ENCODE results near the gene NCLN. TPM values are rescaled to one million over a fixed set of nuclear protein-coding genes. Genes with fewer than 3 reads are reported as not detected.

NCLN gene
- total RNA-seq, 1 donor from 2014 or later, result 12.2 TPM

GRCh38 chr19:3254520-3254919, 68.8 kb downstream of the NCLN start:
- Mint-ChIP-seq H3K9me3 (peaks cover 6% of the 10 kb centered on the region), H3K27me3 (ENCODE audit: insufficient read depth, low read depth) (no peaks in the 10 kb centered on the region), H3K4me1 (no peaks in the 10 kb centered on the region), H3K36me3 (peaks cover 15% of the 10 kb centered on the region), H3K4me3 (no peak overlapping the region), H3K27ac (no peak overlapping the region)
- DNase-seq (ENCODE audit: low spot score), result no peak
- no peak overlapping the region for H3K9ac ChIP-seq
- no peaks in the 10 kb centered on the region for H3K79me2 ChIP-seq (ENCODE audit: low read depth)
- H3K4me3 ChIP-seq, result no peak overlapping the region
- H4K20me1 ChIP-seq (ENCODE audit: low read depth), result peaks cover 11% of the 10 kb centered on the region
- no peak overlapping the region for H2AFZ ChIP-seq (replicated peaks)
- H3F3A ChIP-seq (ENCODE audit: low read depth), result no peaks in the 10 kb centered on the region
- H3K27me3 ChIP-seq, result no peaks in the 10 kb centered on the region
- H3K9me3 ChIP-seq (ENCODE audit: low read depth), result no peaks in the 10 kb centered on the region
- no peaks in the 10 kb centered on the region for H3K36me3 ChIP-seq
- TF ChIP-seq CTCF (IDR thresholded peaks at IDR 0.05) (no peak), EZH2 (IDR thresholded peaks at IDR 0.05) (no peak), EZH2phosphoT487 (IDR thresholded peaks at IDR 0.05) (no peak)
- no peaks in the 10 kb centered on the region for H3K4me1 ChIP-seq
- H3K4me2 ChIP-seq, result no peak overlapping the region
- no peak overlapping the region for H3K27ac ChIP-seq

- no peak for TF ChIP-seq CTCF (IDR thresholded peaks at IDR 0.05)
- no peak for TF ChIP-seq EZH2phosphoT487 (IDR thresholded peaks at IDR 0.05)
- TF ChIP-seq EZH2 (IDR thresholded peaks at IDR 0.05), result no peak
- peaks cover 9% of the 10 kb centered on the region for H4K20me1 ChIP-seq (ENCODE audit: low read depth)
- H3K4me3 Mint-ChIP-seq, result no peak overlapping the region
- no peaks in the 10 kb centered on the region for H3K4me1 ChIP-seq
- H3K4me3 ChIP-seq, result no peak overlapping the region
- no peaks in the 10 kb centered on the region for H3F3A ChIP-seq (ENCODE audit: low read depth)
- no peak overlapping the region for H3K27ac ChIP-seq
- H2AFZ ChIP-seq (replicated peaks), result no peak overlapping the region
- no peaks in the 10 kb centered on the region for H3K27me3 Mint-ChIP-seq (ENCODE audit: insufficient read depth, low read depth)
- no peaks in the 10 kb centered on the region for H3K27me3 ChIP-seq
- no peaks in the 10 kb centered on the region for H3K36me3 ChIP-seq
- no peaks in the 10 kb centered on the region for H3K79me2 ChIP-seq (ENCODE audit: low read depth)
- no peaks in the 10 kb centered on the region for H3K9me3 ChIP-seq (ENCODE audit: low read depth)
- H3K4me1 Mint-ChIP-seq, result no peaks in the 10 kb centered on the region
- H3K27ac Mint-ChIP-seq, result no peak overlapping the region
- peaks cover 11% of the 10 kb centered on the region for H3K36me3 Mint-ChIP-seq
- no peak overlapping the region for H3K9ac ChIP-seq
- no peak overlapping the region for H3K4me2 ChIP-seq
- DNase-seq (ENCODE audit: low spot score), result no peak
- H3K9me3 Mint-ChIP-seq, result peaks cover 3% of the 10 kb centered on the region
These were observed 71.3 kb downstream of the NCLN start for GRCh38 chr19:3257071-3257470.

Other genes starting within 250 kb of the NCLN start
- 6.2 and 6.5 TPM in 2 replicates for gene ZNF77, start 241.0 kb upstream of the NCLN start, total RNA-seq (ENCODE audit: low replicate concordance)
- gene TLE6, start 208.4 kb upstream of the NCLN start, total RNA-seq (ENCODE audit: low replicate concordance), result 0.22 and 1.8 TPM in 2 replicates
- gene TLE2, start 156.7 kb upstream of the NCLN start, total RNA-seq (ENCODE audit: low replicate concordance), result 1.1 TPM in 1 of 2 replicates, not detected in the other
- 54.6 and 148 TPM in 2 replicates for gene TLE5, start 123.4 kb upstream of the NCLN start, total RNA-seq (ENCODE audit: low replicate concordance)
- gene GNA11, start 91.6 kb upstream of the NCLN start, total RNA-seq (ENCODE audit: low replicate concordance), result 12.4 and 19.5 TPM in 2 replicates
- not detected in 2 replicates for gene GNA15, start 49.9 kb upstream of the NCLN start, total RNA-seq (ENCODE audit: low replicate concordance)
- gene S1PR4, start 7.2 kb upstream of the NCLN start, total RNA-seq (ENCODE audit: low replicate concordance), result not detected in 2 replicates
- 7.9 and 16.1 TPM in 2 replicates for gene CELF5, start 38.7 kb downstream of the NCLN start, total RNA-seq (ENCODE audit: low replicate concordance)
- 1.1 and 1.3 TPM in 2 replicates for gene NFIC, start 180.7 kb downstream of the NCLN start, total RNA-seq (ENCODE audit: low replicate concordance)

Measured in neural progenitor cell (in vitro differentiated cells).